Fibroblast of gingiva (primary cell): Measurements from ENCODE around the gene MAPK8.
"Not testable (repeated sequence)": the region's sequence is repeated elsewhere in the genome, so short reads cannot be mapped to it uniquely, and the experiment has no call there.

Experiments used
- DNase-seq: peaks from one replicate; pipeline ENCODE4 v3.0.0-alpha.2; 2011; ENCODE audit warnings: low read depth

MAPK8 gene

DNA sequence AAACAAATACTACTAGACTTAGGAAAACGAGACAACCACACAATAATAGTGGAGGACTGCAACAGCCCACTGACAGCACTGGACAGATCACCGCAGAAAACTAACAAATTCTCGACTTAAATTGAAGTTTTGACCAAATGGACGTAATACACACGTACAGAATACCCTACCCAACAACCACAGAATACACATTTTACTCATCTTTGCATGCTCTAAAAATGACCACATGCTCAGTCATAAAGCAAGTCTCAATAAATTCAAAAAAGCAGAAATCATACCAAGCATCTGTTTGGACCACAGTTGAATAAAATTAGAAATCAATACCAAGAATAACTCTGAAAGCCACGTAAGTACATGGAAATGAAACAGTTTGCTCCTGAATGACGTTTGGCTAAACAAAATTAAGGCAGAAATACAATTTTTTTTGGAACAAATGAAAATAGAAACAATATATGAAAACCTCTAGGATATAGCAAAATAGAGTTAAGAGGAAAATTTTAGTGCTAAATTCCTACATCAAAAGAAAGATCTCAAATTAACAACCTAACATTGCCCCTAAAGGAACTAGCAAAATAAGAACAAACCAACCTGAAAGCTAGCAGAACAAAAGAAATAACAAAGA lies 30.6 kb downstream of the MAPK8 start:
- DNase-seq: no peak

DNA sequence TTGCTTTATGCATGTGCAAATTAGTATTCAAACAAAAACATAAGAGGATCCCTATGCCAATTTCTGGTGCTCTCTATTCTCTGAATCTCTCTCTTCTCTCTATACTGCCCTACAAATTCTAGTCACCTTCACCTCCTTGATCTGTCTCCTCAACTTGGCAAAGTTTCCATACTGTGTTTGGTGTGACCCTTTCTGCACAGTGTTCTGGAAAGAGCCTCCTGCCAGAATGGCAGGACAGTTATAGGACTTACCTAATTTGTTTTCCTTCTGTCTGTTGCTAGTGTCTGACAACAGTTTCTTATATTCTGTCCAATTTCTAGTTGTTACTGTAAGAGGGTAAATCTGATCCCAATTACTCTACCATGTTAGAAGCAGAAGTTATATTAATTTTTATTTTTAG lies 34.3 kb downstream of the MAPK8 start:
- DNase-seq: no peak

DNA sequence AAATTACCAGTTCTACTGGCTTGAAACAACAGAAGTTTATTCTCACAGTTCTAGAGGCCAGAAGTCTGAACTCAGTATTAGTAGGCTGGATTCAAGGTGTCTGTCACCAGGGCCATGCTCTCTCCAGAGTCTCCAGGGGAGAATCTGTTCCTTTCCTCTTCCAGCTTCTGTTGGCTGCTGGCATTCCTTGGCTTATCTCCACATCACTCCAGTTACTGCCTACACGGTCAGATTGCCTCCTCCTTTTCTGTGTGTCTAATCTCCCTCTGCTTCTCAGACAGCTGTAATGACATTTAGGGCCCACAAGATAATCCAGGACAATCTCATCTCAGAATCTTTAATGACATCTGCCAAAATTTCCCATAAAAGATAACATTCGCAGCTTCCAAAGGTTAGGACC lies 36.6 kb downstream of the MAPK8 start:
- no peak for DNase-seq

DNA sequence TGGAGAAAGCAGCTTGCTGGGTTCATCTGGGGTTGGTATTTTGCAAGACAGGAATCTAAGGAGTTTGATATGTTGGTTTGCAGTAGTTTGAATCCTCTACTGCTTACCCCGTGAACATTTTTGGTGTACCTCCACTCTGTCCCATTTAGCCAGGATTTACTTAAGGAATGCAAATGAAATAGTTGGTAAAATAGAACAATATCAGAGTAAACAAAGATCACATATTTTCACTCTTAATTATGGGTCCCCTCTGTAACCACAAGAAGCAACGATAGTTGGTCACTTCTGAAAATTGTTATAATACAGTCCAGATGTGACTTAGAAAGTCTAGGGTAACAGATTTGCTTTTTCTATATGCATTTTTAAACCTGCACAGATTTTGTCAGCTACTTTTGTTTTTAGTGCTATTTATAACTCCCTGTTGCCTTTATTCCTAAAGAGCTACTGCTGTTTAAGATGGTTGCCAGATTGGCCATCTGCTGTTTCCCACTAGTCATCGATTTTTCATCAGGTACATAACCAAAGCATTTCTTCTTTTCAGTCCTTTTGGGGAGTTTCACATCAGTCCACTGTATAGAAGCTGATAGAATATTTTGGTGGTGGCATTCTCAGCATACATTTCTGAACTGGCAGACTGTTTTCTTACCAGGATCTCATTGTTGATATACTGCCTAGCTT lies 37.6 kb downstream of the MAPK8 start:
- peak; percentile 30 for DNase-seq

DNA sequence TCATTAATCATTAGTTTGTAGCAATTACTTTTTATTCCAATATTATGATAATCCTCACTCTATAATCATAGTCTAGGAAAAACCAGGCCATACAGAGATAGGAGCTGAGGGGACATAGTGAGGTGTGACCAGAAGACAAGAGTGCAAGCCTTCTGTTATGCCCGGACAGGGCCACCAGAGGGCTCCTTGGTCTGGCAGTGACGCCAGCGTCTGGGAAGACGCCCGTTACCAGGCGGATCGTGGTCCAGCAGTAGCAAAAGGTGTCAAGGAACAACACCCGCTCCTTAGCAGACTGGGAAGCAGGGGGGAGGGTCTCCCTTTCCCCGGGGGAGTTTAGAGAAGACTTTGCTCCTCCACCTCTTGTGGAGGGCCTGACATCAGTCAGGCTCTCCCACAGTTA lies 39.8 kb downstream of the MAPK8 start:
- DNase-seq: not testable (repeated sequence)

DNA sequence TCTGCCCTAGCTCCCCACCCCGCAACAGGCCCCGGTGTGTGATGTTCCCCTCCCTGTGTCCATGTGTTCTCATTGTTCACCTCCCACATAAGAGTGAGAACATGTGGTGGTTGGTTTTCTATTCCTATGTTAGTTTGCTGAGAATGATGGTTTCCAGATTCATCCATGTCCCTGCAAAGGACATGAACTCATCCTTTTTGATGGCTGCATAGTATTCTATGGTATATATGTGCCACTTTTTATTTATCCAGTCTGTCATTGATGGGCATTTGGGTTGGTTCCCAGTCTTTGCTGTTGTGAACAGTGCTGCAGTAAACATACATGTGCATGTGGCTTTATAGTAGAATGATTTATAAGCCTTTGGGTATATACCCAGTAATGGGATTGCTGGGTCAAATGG lies 41.1 kb downstream of the MAPK8 start:
- DNase-seq: not testable (repeated sequence)

DNA sequence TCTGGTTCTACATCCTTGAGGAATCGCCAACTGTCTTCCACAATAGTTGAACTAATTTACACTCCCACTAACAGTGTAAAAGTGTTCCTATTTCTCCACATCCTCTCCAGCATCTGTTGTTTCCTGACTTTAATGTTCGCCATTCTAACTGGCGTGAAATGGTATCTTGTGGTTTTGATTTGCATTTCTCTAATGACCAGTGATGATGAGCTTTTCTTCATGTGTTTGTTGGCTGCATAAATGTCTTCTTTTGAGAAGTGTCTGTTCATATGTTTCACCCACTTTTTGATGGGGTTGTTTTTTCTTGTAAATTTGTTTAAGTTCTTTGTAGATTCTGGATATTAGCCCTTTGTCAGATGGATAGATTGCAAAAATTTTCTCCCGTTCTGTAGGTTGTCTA lies 41.5 kb downstream of the MAPK8 start:
- not testable (repeated sequence) for DNase-seq

DNA sequence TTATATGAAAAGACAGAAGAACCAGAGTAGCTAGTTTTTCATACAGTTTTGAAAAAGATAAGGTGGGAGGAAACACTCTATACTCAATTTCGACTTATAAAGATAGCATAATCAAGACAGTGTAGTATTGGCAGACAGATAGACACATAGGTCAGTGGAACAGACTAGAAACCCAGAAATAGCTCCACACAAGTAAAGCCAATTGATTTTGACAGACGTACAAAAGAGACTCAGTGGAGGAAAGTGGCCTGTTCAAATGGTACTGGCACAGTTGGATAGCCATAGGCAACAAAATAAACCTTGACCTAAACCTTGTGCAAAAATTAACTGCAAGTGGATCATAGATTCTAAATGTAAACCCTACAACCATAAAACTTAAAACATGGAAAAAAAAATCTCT lies 46.8 kb downstream of the MAPK8 start:
- DNase-seq: no peak

DNA sequence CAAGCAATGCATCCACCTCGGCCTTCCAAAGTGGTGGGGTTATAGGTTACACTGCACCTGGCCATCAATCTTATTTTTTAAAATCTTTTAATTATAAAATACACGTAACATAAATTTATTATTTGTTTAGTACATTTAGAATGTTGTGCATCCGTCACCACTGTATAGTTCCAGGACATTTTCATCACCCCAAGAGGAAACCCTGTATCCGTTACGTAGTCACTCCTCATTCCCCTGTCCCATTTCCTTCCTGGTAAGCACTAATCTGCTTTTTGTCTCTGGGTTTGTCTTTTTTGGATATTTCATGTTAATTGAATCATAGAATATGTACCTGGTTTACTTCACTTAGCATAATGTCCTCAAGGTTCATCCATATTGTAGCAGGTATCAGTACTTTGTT lies 51.2 kb downstream of the MAPK8 start:
- no peak for DNase-seq

DNA sequence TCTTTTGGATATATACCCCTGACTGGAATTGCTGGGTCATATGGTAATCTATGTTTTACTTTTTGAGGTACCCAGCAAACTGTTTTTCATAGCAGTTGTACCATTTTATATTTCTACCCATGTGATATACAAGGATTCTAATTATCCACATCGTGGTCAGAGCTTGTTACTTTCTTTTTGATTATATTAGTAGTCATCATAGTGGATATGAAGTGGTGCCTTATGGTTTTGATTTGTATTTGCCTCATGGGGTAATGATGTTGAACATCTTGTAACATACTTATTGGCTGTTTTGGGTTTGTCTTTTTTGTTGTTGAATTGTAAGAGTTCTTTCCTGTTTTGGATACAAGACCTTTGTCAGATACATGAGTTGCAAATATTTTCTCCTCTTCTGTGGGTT lies 51.7 kb downstream of the MAPK8 start:
- peak; percentile 18 for DNase-seq

DNA sequence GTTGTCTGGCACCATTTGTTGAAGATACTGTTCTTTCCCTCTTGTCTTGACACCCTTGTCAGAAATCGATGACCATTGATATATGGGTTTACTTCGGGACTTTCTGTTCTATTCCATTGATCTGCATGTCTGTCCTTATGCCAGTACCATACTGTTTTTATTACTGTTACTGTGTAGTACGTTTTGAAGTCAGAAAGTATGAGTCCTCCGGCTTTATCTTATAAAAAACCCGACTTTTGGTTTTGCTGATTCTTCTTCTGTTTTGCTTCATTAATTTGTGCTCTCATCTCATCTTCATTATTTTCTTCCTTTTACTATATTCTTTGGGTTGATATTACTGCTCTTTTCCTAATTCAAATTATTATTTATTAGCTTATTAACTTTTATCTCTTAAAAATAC lies 52.4 kb downstream of the MAPK8 start:
- DNase-seq: no peak

DNA sequence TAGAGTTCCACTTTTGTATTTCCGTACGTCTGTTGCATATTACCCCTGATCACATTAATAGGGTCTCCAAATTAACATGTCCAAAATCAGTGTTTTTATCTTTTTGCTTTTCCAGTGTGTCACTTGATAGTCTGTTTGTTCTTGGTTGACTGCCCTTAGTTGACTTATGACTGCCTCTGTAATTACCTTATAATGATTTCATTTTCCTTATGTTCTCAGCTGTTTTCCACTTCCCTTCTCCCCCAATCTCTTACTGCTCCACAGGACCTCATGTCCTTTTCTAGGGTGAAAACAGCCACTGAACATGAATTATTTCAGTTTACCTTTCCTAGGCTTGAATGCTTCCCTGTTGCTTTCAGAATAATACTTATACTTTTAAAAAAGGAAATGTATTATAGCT lies 54.7 kb downstream of the MAPK8 start:
- DNase-seq: no peak

DNA sequence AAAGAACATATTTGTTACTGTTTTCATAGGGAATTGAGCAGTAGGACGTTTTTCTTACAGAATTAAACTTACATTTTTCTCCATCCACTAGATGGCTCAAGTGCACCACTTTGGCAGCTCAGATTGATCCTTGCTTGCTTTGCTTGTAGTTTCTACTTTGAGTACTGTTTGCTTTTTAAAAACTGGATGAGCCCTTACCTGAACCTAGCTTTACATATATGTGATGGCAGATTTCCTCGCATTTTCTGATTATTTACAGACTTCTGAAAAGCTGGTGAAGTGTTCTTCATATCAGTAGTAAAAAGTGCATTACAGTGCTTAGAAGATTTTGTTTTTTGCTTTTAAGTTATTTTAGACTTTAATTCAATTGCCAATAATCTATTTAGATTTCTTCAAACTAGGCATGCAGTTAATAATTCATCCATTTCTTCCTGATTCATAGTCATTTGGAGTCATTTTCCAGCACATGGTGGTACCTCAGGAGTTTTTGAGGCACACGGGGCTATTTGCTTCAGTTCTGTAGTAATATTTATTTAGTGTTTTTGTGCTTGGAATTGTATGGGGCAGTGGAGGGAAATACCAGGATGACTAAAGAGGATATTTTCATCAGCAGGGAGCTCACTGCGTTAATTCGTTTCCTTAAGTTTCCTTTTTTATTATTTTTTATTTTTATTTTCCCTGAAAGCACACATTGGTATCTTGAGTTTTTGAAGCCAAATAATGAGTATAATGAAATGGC lies 57.3 kb downstream of the MAPK8 start:
- DNase-seq: peak; percentile 64

DNA sequence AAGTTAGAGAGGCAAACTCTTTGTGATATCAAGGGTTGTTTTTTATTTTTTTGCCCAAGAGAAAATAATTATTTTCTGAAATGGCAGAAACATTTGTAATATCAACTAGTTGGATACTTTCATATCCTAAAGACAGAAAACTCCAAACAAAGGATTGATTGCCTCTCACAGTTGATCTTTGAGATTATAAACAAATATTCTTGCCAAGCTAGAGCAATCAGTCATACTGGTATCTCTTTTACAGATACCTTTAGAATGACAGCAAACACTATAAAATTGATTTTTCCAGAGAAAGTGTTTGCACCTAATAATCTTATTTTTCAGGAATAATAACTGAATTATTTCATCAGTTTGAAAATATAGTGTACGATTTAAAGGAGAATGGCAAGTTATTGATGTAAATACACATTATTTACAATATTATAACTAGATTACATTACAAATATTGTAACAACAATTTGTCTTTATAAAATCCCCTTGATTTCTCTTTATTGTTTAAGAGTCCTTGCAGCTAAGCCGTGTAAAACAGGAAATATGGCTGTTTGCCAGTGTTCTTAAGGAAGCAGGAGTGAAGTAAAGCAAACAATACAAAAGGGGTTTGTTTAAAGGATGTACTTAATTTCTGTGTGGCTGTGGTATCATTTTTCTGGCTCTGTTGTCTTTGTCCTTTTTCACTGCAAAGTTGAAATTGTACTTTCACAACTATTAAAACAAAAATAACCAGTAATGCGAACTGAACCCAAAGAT lies 58.4 kb downstream of the MAPK8 start:
- DNase-seq: peak; percentile 58

DNA sequence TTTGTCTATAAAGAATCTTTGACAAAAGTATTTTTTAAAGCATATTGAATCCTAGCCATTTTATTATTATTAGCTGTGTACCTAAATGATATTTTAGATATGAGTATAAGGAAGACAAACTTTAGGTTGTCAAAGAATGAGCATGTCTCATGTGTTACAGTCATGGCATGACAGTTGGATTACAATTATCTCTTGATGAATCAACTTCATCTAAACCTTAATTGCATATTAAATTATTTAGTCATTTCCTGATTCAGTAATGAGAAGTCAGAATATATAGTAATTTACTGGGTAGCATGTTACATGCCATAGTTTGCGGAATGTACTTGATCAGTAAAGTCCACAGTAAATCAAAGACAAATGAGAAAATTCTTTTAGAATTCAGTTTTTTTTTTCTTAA lies 59.2 kb downstream of the MAPK8 start:
- DNase-seq: no peak

DNA sequence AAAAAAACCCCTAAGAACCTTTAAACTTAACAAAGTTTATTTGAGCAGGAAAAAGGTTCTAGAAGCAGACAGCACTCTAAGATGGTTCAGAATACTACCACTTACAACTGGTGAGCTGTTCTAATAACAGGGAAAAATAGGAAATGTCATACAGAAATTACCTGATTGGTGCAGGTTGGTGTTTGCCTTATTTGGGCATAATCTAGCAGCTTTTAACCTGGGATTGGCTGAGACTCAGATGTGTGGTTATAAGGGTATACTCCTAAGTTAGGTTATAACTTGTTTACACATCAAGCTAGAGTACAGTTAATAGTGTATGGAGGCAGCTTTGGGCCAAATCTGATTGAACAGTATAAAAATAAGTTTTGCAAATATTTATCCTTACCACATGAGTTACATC lies 59.8 kb downstream of the MAPK8 start:
- no peak for DNase-seq

DNA sequence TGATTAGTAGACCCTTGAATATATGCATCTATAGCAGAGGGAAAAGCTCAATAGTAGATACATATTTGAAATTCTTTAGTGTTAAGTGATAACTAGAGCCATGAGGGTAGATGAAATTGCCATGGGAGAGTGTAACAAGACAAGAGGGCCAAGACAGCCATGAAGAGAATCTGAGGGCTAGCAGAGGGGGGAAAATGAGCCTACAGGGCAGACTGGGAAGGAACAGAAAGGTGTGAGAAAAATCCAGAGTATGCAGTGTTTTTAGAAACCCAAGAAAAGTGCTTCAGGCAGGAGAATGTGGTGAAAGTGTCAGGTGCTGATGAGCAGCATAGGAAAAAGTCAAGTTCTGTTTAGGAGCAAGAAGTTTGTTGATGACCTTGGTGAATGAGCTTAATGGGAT lies 63.0 kb downstream of the MAPK8 start:
- DNase-seq: no peak

DNA sequence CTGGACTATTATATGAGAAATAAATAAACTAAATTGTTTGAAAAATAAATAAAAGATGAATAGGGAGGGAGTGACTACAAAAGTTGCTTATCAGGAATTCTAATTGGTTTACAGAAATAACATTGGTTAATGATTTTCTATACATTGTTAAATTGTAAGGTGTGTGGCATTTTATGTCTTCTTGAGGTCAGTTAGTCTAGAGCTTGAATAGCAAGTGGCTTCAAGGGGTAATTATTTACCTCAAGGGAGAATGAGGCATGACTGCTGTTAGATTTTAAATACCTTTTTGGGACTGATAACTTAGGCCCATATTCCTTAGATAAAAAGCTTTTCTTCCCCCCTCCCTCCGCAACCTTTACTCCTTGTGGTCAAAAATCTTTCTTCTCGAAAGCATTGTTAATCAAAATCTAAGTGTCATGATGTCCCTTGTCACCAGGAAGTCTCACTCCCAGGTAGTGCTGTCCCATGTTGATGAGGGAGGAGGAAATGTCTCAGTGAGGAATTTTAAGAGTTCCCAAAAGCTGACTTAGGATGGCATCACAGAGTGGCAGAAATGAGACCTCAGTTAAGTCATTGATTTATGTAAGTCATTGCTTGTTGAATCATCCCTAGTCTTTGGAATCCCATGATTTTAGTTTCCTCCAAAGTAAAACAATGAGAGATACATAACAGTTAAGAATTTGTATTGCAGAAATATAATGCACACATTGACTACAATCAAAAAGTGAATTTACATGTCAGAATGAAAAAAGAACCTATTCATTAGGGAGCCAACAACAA lies 71.5 kb downstream of the MAPK8 start:
- DNase-seq: no peak

DNA sequence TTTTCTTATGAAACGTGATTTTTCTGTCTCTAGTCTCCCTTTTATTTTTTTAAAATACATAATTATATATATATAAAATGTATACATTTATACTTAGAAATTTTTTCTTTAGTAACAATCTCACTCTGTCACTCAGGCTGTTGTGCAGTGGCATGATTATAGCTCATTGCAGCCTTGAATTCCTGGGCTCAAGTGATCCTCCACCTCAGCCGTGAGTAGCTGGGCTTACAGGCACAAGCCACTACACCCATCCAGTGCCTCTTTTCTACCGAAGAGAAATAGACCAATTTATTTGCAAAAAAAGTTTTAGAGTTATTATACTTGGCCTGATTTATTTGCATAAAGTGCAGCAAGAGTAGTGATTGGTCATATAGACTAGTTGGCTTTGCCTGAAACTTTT lies 72.2 kb downstream of the MAPK8 start:
- no peak for DNase-seq

DNA sequence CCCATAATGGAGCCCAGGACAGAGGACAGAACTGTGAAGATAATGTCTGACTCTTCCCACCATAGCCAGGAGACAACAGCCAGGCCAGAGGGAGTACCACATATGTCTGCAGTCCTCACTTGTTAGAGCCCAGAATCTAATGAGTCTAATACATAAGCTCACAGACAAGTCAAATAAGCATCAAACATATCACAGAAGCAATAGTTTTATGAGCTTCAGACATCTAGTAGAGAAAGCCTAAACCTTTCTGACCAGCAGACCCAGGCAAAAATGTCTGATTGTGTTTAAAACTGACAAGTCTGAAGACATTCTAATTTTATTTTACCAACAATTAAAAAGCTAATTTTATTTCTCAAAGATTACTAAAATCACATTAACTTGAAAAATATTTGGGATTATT lies 75.5 kb downstream of the MAPK8 start:
- DNase-seq: no peak

DNA sequence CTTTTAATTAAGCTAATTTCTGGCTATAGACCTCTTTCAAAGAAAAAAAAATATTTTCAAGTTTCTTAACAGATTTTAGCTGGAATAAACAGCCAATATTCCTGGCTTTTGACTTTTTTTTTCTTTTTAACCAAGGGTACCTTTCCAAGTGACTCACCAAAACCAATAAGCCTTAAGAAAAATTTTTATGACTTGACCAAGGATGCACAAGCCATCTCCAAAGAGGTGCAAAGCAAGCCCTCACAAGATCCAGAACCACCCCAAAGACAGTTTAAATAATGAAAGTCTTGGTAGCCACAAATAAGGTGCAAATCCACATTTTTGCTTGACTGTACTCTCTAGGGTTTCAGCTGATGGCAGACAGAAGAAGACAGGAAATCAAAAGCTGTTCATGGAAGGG lies 76.5 kb downstream of the MAPK8 start:
- no peak for DNase-seq

DNA sequence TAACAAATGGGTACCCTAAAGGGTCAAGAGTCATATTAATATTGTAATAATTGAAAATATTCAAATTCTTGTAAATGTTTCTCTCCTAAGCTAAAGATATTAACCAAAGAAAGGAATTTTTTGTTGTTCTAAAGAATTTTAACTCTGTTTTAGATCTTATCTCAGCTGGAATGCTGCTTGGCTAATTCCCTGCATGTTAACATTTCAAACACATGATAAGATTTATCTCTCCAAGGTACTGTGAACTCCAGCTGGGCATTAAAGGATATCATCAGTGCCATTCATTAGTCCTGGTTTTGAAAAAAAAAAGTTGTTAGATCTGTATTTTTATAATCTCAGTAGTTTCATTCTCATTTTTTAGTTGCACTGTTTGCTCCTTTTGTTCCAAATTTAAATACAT lies 76.9 kb downstream of the MAPK8 start:
- no peak for DNase-seq
